ENCODE results near the gene ATG7.

ATG7 gene

GRCh38 chr3:11269007-11269406, 3.2 kb upstream of the ATG7 start:
- TF ChIP-seq CTCF (conservative IDR thresholded peaks at IDR 0.05; ENCODE audit: low read depth, low read length): no peak
- Histone ChIP-seq H2AFZ (ENCODE audit: low read depth) (no peak overlapping the region), H3K27me3 (ENCODE audit: insufficient read depth, low read depth) (no peaks in the 10 kb centered on the region), H3K4me3 (IDR thresholded peaks at IDR 0.05; ENCODE audit: insufficient read depth, low read depth, low read length) (no peak overlapping the region), H3K4me2 (no peak overlapping the region), H3K4me1 (ENCODE audit: low read depth, poor library complexity, severe bottlenecking) (peaks cover 6% of the 10 kb centered on the region), H3K27ac (no peak overlapping the region), H3K36me3 (ENCODE audit: insufficient read depth) (no peaks in the 10 kb centered on the region), H4K20me1 (ENCODE audit: insufficient read depth) (no peaks in the 10 kb centered on the region), H3K9ac (no peak overlapping the region), H3K79me2 (ENCODE audit: insufficient read depth, low read depth) (peaks cover 17% of the 10 kb centered on the region)

- H2AFZ ChIP-seq (ENCODE audit: low read depth): peak overlapping the region; percentile 76
- peak overlapping the region; percentile 33 for H3K4me2 ChIP-seq
- no peaks in the 10 kb centered on the region for H3K36me3 ChIP-seq (ENCODE audit: insufficient read depth)
- peak overlapping the region; percentile 46; the same call in 1 of the 2 replicates for H3K27ac ChIP-seq
- no peak for TF ChIP-seq CTCF (conservative IDR thresholded peaks at IDR 0.05; ENCODE audit: low read depth, low read length)
- H3K27me3 ChIP-seq (ENCODE audit: insufficient read depth, low read depth): no peaks in the 10 kb centered on the region
- peaks cover 23% of the 10 kb centered on the region for H3K79me2 ChIP-seq (ENCODE audit: insufficient read depth, low read depth)
- H3K9ac ChIP-seq: peak overlapping the region; percentile 92
- no peaks in the 10 kb centered on the region for H4K20me1 ChIP-seq (ENCODE audit: insufficient read depth)
- H3K4me3 ChIP-seq (IDR thresholded peaks at IDR 0.05; ENCODE audit: insufficient read depth, low read depth, low read length): peak overlapping the region; percentile 33
- peaks cover 6% of the 10 kb centered on the region for H3K4me1 ChIP-seq (ENCODE audit: low read depth, poor library complexity, severe bottlenecking)
Measured at GRCh38 chr3:11272906-11273574, 843 bp downstream of the ATG7 start.

- Histone ChIP-seq H3K9ac (no peak overlapping the region), H3K4me2 (no peak overlapping the region), H3K36me3 (ENCODE audit: insufficient read depth) (no peaks in the 10 kb centered on the region), H2AFZ (ENCODE audit: low read depth) (no peak overlapping the region), H3K27ac (no peak overlapping the region), H3K4me3 (IDR thresholded peaks at IDR 0.05; ENCODE audit: insufficient read depth, low read depth, low read length) (no peak overlapping the region), H3K79me2 (ENCODE audit: insufficient read depth, low read depth) (peaks cover 23% of the 10 kb centered on the region), H3K4me1 (ENCODE audit: low read depth, poor library complexity, severe bottlenecking) (peaks cover 6% of the 10 kb centered on the region), H4K20me1 (ENCODE audit: insufficient read depth) (no peaks in the 10 kb centered on the region), H3K27me3 (ENCODE audit: insufficient read depth, low read depth) (no peaks in the 10 kb centered on the region)
- no peak for TF ChIP-seq CTCF (conservative IDR thresholded peaks at IDR 0.05; ENCODE audit: low read depth, low read length)
Measured at GRCh38 chr3:11273891-11274291, 1.7 kb downstream of the ATG7 start.

- no peaks in the 10 kb centered on the region for H3K27me3 ChIP-seq (ENCODE audit: insufficient read depth, low read depth)
- no peak overlapping the region for H2AFZ ChIP-seq (ENCODE audit: low read depth)
- no peaks in the 10 kb centered on the region for H3K36me3 ChIP-seq (ENCODE audit: insufficient read depth)
- H3K79me2 ChIP-seq (ENCODE audit: insufficient read depth, low read depth): peaks cover 23% of the 10 kb centered on the region
- TF ChIP-seq CTCF (conservative IDR thresholded peaks at IDR 0.05; ENCODE audit: low read depth, low read length): no peak
- no peaks in the 10 kb centered on the region for H4K20me1 ChIP-seq (ENCODE audit: insufficient read depth)
- H3K4me2 ChIP-seq: no peak overlapping the region
- H3K4me1 ChIP-seq (ENCODE audit: low read depth, poor library complexity, severe bottlenecking): peaks cover 6% of the 10 kb centered on the region
- H3K4me3 ChIP-seq (IDR thresholded peaks at IDR 0.05; ENCODE audit: insufficient read depth, low read depth, low read length): no peak overlapping the region
- no peak overlapping the region for H3K27ac ChIP-seq
- no peak overlapping the region for H3K9ac ChIP-seq
Measured at GRCh38 chr3:11274566-11275142, 2.5 kb downstream of the ATG7 start.
